Measurements from ENCODE around the gene WDR82.

WDR82 gene

GRCh38 chr3:52210550-52211046 is 67.9 kb downstream of the WDR82 start:
- TF ChIP-seq PPARA (CRISPR knock-in tag; IDR thresholded peaks at IDR 0.05; ENCODE audit: borderline replicate concordance) = no peak
- no peak for TF ChIP-seq RARB (CRISPR knock-in tag; IDR thresholded peaks at IDR 0.05)
- TF ChIP-seq GLIS3 (CRISPR knock-in tag; IDR thresholded peaks at IDR 0.05) = no peak
- no peak for TF ChIP-seq ZFP3 (CRISPR knock-in tag; IDR thresholded peaks at IDR 0.05)
- TF ChIP-seq CREB5 (CRISPR knock-in tag; IDR thresholded peaks at IDR 0.05; ENCODE audit: low read depth) = no peak
- TF ChIP-seq ZNF70 (CRISPR knock-in tag; IDR thresholded peaks at IDR 0.05) = no peak
- TF ChIP-seq POU6F1 (CRISPR knock-in tag; IDR thresholded peaks at IDR 0.05; ENCODE audit: borderline replicate concordance, low read depth) = no peak
- no peak for TF ChIP-seq ZNF8 (CRISPR knock-in tag; IDR thresholded peaks at IDR 0.05)
- no peak for TF ChIP-seq PATZ1 (CRISPR knock-in tag; IDR thresholded peaks at IDR 0.05; ENCODE audit: borderline replicate concordance)
- TF ChIP-seq SNAI2 (CRISPR knock-in tag; IDR thresholded peaks at IDR 0.05) = no peak
- no peak for TF ChIP-seq ZNF565 (CRISPR knock-in tag; conservative IDR thresholded peaks at IDR 0.05; ENCODE audit: low read depth)
- no peak for TF ChIP-seq ISL1 (CRISPR knock-in tag; IDR thresholded peaks at IDR 0.05)
- no peak for TF ChIP-seq ZFP30 (CRISPR knock-in tag; IDR thresholded peaks at IDR 0.05)
- TF ChIP-seq ESRRG (CRISPR knock-in tag; IDR thresholded peaks at IDR 0.05) = no peak
- TF ChIP-seq ARNTL (CRISPR knock-in tag; IDR thresholded peaks at IDR 0.05; ENCODE audit: borderline replicate concordance, low read depth) = no peak
- no peak for TF ChIP-seq TOX (CRISPR knock-in tag; IDR thresholded peaks at IDR 0.05; ENCODE audit: borderline replicate concordance)
- TF ChIP-seq CSDC2 (CRISPR knock-in tag; IDR thresholded peaks at IDR 0.05) = no peak
- ATAC-seq = no peak

GRCh38 chr3:52210037-52210436 is 68.4 kb downstream of the WDR82 start:
- TF ChIP-seq ZFP30 (CRISPR knock-in tag; IDR thresholded peaks at IDR 0.05) = no peak
- TF ChIP-seq SNAI2 (CRISPR knock-in tag; IDR thresholded peaks at IDR 0.05) = no peak
- TF ChIP-seq POU6F1 (CRISPR knock-in tag; IDR thresholded peaks at IDR 0.05; ENCODE audit: borderline replicate concordance, low read depth) = no peak
- TF ChIP-seq BACH2 (CRISPR knock-in tag; IDR thresholded peaks at IDR 0.05; ENCODE audit: borderline replicate concordance) = no peak
- no peak for TF ChIP-seq OSR1 (CRISPR knock-in tag; IDR thresholded peaks at IDR 0.05)
- no peak for TF ChIP-seq ZNF565 (CRISPR knock-in tag; conservative IDR thresholded peaks at IDR 0.05; ENCODE audit: low read depth)
- ATAC-seq = no peak

GRCh38 chr3:52208556-52208955 is 69.9 kb downstream of the WDR82 start:
- no peak for ATAC-seq
- no peak for TF ChIP-seq SNAI2 (CRISPR knock-in tag; IDR thresholded peaks at IDR 0.05)
- TF ChIP-seq TOX (CRISPR knock-in tag; IDR thresholded peaks at IDR 0.05; ENCODE audit: borderline replicate concordance) = no peak
- TF ChIP-seq OSR1 (CRISPR knock-in tag; IDR thresholded peaks at IDR 0.05) = no peak
- no peak for TF ChIP-seq CREB5 (CRISPR knock-in tag; IDR thresholded peaks at IDR 0.05; ENCODE audit: low read depth)
- no peak for TF ChIP-seq RARB (CRISPR knock-in tag; IDR thresholded peaks at IDR 0.05)
- no peak for TF ChIP-seq TSHZ2 (CRISPR knock-in tag; IDR thresholded peaks at IDR 0.05)
- TF ChIP-seq ISL1 (CRISPR knock-in tag; IDR thresholded peaks at IDR 0.05) = no peak
- TF ChIP-seq ZNF565 (CRISPR knock-in tag; conservative IDR thresholded peaks at IDR 0.05; ENCODE audit: low read depth) = no peak
- no peak for TF ChIP-seq BACH2 (CRISPR knock-in tag; IDR thresholded peaks at IDR 0.05; ENCODE audit: borderline replicate concordance)
- TF ChIP-seq ARNTL (CRISPR knock-in tag; IDR thresholded peaks at IDR 0.05; ENCODE audit: borderline replicate concordance, low read depth) = no peak
- no peak for TF ChIP-seq TCF4 (CRISPR knock-in tag; IDR thresholded peaks at IDR 0.05; ENCODE audit: borderline replicate concordance)
